ENCODE data around the gene NUP133. TPM values are rescaled to one million over a fixed set of nuclear protein-coding genes. Genes with fewer than 3 reads are reported as not detected.

The NUP133 gene
- total RNA-seq, 3 donors from 2014 or later: 29.4 to 48.4 (median 31.8) TPM

- DNase-seq (ENCODE audit: low spot score in 2 of 2): no peak
- Histone ChIP-seq H3K36me3 (peaks cover 3% of the 10 kb centered on the region), H3K4me3 (no peak overlapping the region), H3K4me1 (no peaks in the 10 kb centered on the region), H3K9me3 (no peaks in the 10 kb centered on the region), H3K27ac (no peak overlapping the region), H3K27me3 (no peaks in the 10 kb centered on the region)
- TF ChIP-seq CTCF (IDR thresholded peaks at IDR 0.05) (no peak), POLR2A (IDR thresholded peaks at IDR 0.05) (no peak), POLR2AphosphoS5 (IDR thresholded peaks at IDR 0.05) (no peak)
- intact Hi-C loops (cut with DNase I; ENCODE audit: low total_unique reads): no loop called here
These were observed 33.6 kb downstream of the NUP133 start for GRCh38 chr1:229474509-229474908.

- Histone ChIP-seq H3K36me3 (peaks cover 6% of the 10 kb centered on the region), H3K4me1 (no peaks in the 10 kb centered on the region), H3K9me3 (no peaks in the 10 kb centered on the region), H3K4me3 (no peak overlapping the region), H3K27me3 (no peaks in the 10 kb centered on the region), H3K27ac (no peak overlapping the region)
- DNase-seq (ENCODE audit: low spot score in 2 of 2): no peak
- intact Hi-C loops (cut with DNase I; ENCODE audit: low total_unique reads): no loop called here
- no peak for TF ChIP-seq POLR2AphosphoS5 (IDR thresholded peaks at IDR 0.05)
- TF ChIP-seq POLR2A (IDR thresholded peaks at IDR 0.05): no peak
- TF ChIP-seq CTCF (IDR thresholded peaks at IDR 0.05): no peak
These were observed 37.0 kb downstream of the NUP133 start for GRCh38 chr1:229471175-229471574.

GRCh38 chr1:229470406-229471043 lies 37.6 kb downstream of the NUP133 start:
- no peak for DNase-seq (ENCODE audit: low spot score in 2 of 2)
- H3K4me3 ChIP-seq: no peak overlapping the region
- no peaks in the 10 kb centered on the region for H3K9me3 ChIP-seq
- intact Hi-C loops (cut with DNase I; ENCODE audit: low total_unique reads): no loop called here
- no peak overlapping the region for H3K27ac ChIP-seq
- peaks cover 6% of the 10 kb centered on the region for H3K36me3 ChIP-seq
- no peaks in the 10 kb centered on the region for H3K27me3 ChIP-seq
- H3K4me1 ChIP-seq: no peaks in the 10 kb centered on the region
- TF ChIP-seq POLR2AphosphoS5 (IDR thresholded peaks at IDR 0.05) (no peak), POLR2A (IDR thresholded peaks at IDR 0.05) (no peak), CTCF (IDR thresholded peaks at IDR 0.05) (no peak)

GRCh38 chr1:229466887-229467286 lies 41.3 kb downstream of the NUP133 start:
- Histone ChIP-seq H3K27me3 (no peaks in the 10 kb centered on the region), H3K4me3 (no peak overlapping the region), H3K4me1 (no peaks in the 10 kb centered on the region), H3K27ac (no peak overlapping the region), H3K9me3 (no peaks in the 10 kb centered on the region), H3K36me3 (peaks cover 10% of the 10 kb centered on the region)
- TF ChIP-seq CTCF (IDR thresholded peaks at IDR 0.05) (no peak), POLR2AphosphoS5 (IDR thresholded peaks at IDR 0.05) (no peak), POLR2A (IDR thresholded peaks at IDR 0.05) (no peak)
- intact Hi-C loops (cut with DNase I; ENCODE audit: low total_unique reads): no loop called here
- no peak for DNase-seq (ENCODE audit: low spot score in 2 of 2)

- Histone ChIP-seq H3K9me3 (no peaks in the 10 kb centered on the region), H3K4me1 (no peaks in the 10 kb centered on the region), H3K27ac (no peak overlapping the region), H3K27me3 (no peaks in the 10 kb centered on the region), H3K4me3 (no peak overlapping the region), H3K36me3 (peaks cover 9% of the 10 kb centered on the region)
- DNase-seq (ENCODE audit: low spot score in 2 of 2): no peak
- intact Hi-C loops (cut with DNase I; ENCODE audit: low total_unique reads): no loop called here
- TF ChIP-seq CTCF (IDR thresholded peaks at IDR 0.05) (no peak), POLR2A (IDR thresholded peaks at IDR 0.05) (no peak), POLR2AphosphoS5 (IDR thresholded peaks at IDR 0.05) (no peak)
These were observed 43.5 kb downstream of the NUP133 start for GRCh38 chr1:229464672-229465071.

Measured in breast epithelium (tissue), 4 donors.